ENCODE measurements around the gene FANCB.

Gene FANCB

GRCh38 chrX:14872851-14873675 is at the start of gene FANCB, which contains the start of gene MOSPD2:
FANCB (minus strand) TSS chrX:14873069; CDS start chrX:14865510, 7,559 bp downstream.
MOSPD2 (plus strand) TSS chrX:14873421; CDS start chrX:14873529, 108 bp downstream.
- peak; percentile 87 to 99 (median 90) for DNase-seq
- intact Hi-C loops (cut with DNase I): no loop called here

GRCh38 chrX:14922437-14922836 is 49.6 kb upstream of the FANCB start:
- DNase-seq: no peak
- intact Hi-C loops (cut with DNase I): no loop called here

- intact Hi-C loops (cut with DNase I): no loop called here
- DNase-seq: no peak
These were observed 47.3 kb upstream of the FANCB start for GRCh38 chrX:14920196-14920595.

GRCh38 chrX:14919407-14919806 is 46.5 kb upstream of the FANCB start:
- intact Hi-C loops (cut with DNase I): no loop called here
- DNase-seq: no peak

GRCh38 chrX:14916017-14916674 is 43.3 kb upstream of the FANCB start:
- DNase-seq: no peak
- intact Hi-C loops (cut with DNase I): no loop called here

GRCh38 chrX:14915596-14915995 is 42.7 kb upstream of the FANCB start:
- no peak for DNase-seq
- intact Hi-C loops (cut with DNase I): no loop called here

- intact Hi-C loops (cut with DNase I): no loop called here
- no peak for DNase-seq
These were observed 40.4 kb upstream of the FANCB start for GRCh38 chrX:14913241-14913640.

GRCh38 chrX:14903891-14904290 is 31.0 kb upstream of the FANCB start:
- DNase-seq: no peak
- intact Hi-C loops (cut with DNase I): no loop called here

GRCh38 chrX:14902537-14902936 is 29.7 kb upstream of the FANCB start:
- intact Hi-C loops (cut with DNase I): no loop called here
- DNase-seq: peak in 2 of 10 donors; percentile 18 to 21

- no peak for DNase-seq
- intact Hi-C loops (cut with DNase I): no loop called here
These were observed 26.7 kb upstream of the FANCB start for GRCh38 chrX:14899607-14900006.

GRCh38 chrX:14897042-14897441 is 24.2 kb upstream of the FANCB start:
- intact Hi-C loops (cut with DNase I): no loop called here
- no peak for DNase-seq

GRCh38 chrX:14896273-14896672 is 23.4 kb upstream of the FANCB start:
- no peak for DNase-seq
- intact Hi-C loops (cut with DNase I): no loop called here

- no peak for DNase-seq
- intact Hi-C loops (cut with DNase I): no loop called here
These were observed 13.4 kb upstream of the FANCB start for GRCh38 chrX:14886252-14886651.

GRCh38 chrX:14884714-14885113 is 11.8 kb upstream of the FANCB start:
- no peak for DNase-seq
- intact Hi-C loops (cut with DNase I): no loop called here

GRCh38 chrX:14883826-14884225 is 11.0 kb upstream of the FANCB start:
- DNase-seq: no peak
- intact Hi-C loops (cut with DNase I): no loop called here

- DNase-seq: no peak
- intact Hi-C loops (cut with DNase I): no loop called here
These were observed 2.8 kb upstream of the FANCB start for GRCh38 chrX:14875624-14876023.

- DNase-seq: peak in 1 of 10 donors; percentile 7
- intact Hi-C loops (cut with DNase I): no loop called here
These were observed 794 bp upstream of the FANCB start for GRCh38 chrX:14873676-14874049.

GRCh38 chrX:14872355-14872754 is 514 bp downstream of the FANCB start:
- intact Hi-C loops (cut with DNase I): no loop called here
- DNase-seq: no peak

GRCh38 chrX:14871767-14872166 is 1.1 kb downstream of the FANCB start:
- intact Hi-C loops (cut with DNase I): no loop called here
- DNase-seq: no peak

- intact Hi-C loops (cut with DNase I): no loop called here
- DNase-seq: no peak
These were observed 7.7 kb downstream of the FANCB start for GRCh38 chrX:14865201-14865600.

GRCh38 chrX:14864631-14865030 is 8.2 kb downstream of the FANCB start:
- intact Hi-C loops (cut with DNase I): no loop called here

GRCh38 chrX:14851526-14851925 is 21.3 kb downstream of the FANCB start:
- no peak for DNase-seq
- intact Hi-C loops (cut with DNase I): no loop called here

More at GRCh38 chrX:14864631-14865030, 8.2 kb downstream of the FANCB start:
- DNase-seq: no peak

All from posterior cingulate gyrus (tissue), 11 donors.